MV-4-11 (cell line): ENCODE measurements around the gene UBXN1.
"Not testable (repeated sequence)": the region's sequence is repeated elsewhere in the genome, so short reads cannot be mapped to it uniquely, and the experiment has no call there.

Experiments used
- DNase-seq: peaks from one replicate; lab custom pipeline; 2025; lab: John Stamatoyannopoulos, UW

UBXN1 gene

GRCh38 chr11:62708392-62708791 lies 29.5 kb upstream of the UBXN1 start:
- DNase-seq, result no peak

- DNase-seq, result peak; percentile 2
Observed at GRCh38 chr11:62707277-62707861, 28.5 kb upstream of the UBXN1 start, which contains the start of the genes BSCL2 and GNG3. Gene BSCL2, minus strand, starts transcription at chr11:62707424. Its CDS starts 229 bp downstream, at chr11:62707195. Gene GNG3, plus strand, starts transcription at chr11:62707676. Its CDS starts 620 bp downstream, at chr11:62708296.

- no peak for DNase-seq
Observed at GRCh38 chr11:62706850-62707247, 28.0 kb upstream of the UBXN1 start.

- DNase-seq, result peak; percentile 86
Observed at GRCh38 chr11:62705880-62706849, 27.3 kb upstream of the UBXN1 start.

- no peak for DNase-seq
Observed at GRCh38 chr11:62705413-62705812, 26.5 kb upstream of the UBXN1 start.

GRCh38 chr11:62703921-62704320 lies 25.0 kb upstream of the UBXN1 start:
- peak; percentile 3 for DNase-seq

GRCh38 chr11:62702246-62702645 lies 23.4 kb upstream of the UBXN1 start:
- peak; percentile 16 for DNase-seq

- DNase-seq, result peak; percentile 46
Observed at GRCh38 chr11:62694455-62695167, 15.7 kb upstream of the UBXN1 start.

GRCh38 chr11:62693624-62694023 lies 14.8 kb upstream of the UBXN1 start:
- not testable (repeated sequence) for DNase-seq

- DNase-seq, result no peak
Observed at GRCh38 chr11:62689421-62690183, 10.7 kb upstream of the UBXN1 start, which contains the start of gene LRRN4CL. Gene LRRN4CL, minus strand, starts transcription at chr11:62689530. Its CDS starts 1,022 bp downstream, at chr11:62688508.

GRCh38 chr11:62688491-62688890 lies 9.6 kb upstream of the UBXN1 start:
- DNase-seq, result no peak

GRCh38 chr11:62687508-62688396 lies 8.9 kb upstream of the UBXN1 start:
- no peak for DNase-seq

GRCh38 chr11:62682518-62682917 lies 3.6 kb upstream of the UBXN1 start:
- no peak for DNase-seq

- DNase-seq, result peak; percentile 68
Observed at GRCh38 chr11:62680825-62681240, 2.0 kb upstream of the UBXN1 start.

GRCh38 chr11:62678433-62678769 lies 472 bp downstream of the UBXN1 start:
- DNase-seq, result no peak

- no peak for DNase-seq
Observed at GRCh38 chr11:62677714-62678113, 1.2 kb downstream of the UBXN1 start.

GRCh38 chr11:62677156-62677555 lies 1.7 kb downstream of the UBXN1 start:
- no peak for DNase-seq

GRCh38 chr11:62676698-62677097 lies 2.2 kb downstream of the UBXN1 start:
- DNase-seq, result no peak

- DNase-seq, result not testable (repeated sequence)
Observed at GRCh38 chr11:62675415-62675814, 3.5 kb downstream of the UBXN1 start.

GRCh38 chr11:62673196-62673525 lies 5.7 kb downstream of the UBXN1 start:
- peak; percentile 40 for DNase-seq
